Measurements from ENCODE around the gene LIPC. TPM values are rescaled to one million over a fixed set of nuclear protein-coding genes. Genes with fewer than 3 reads are reported as not detected.
A peak's percentile ranks its signal among the peaks of the same experiment; 100 is the strongest.

The LIPC gene
- total and polyA plus RNA-seq, 10 of the 15 experiments (the other 5 are each of a cell fraction or from before 2014, with no cell fraction given) = 0.06 to 0.31 (median 0.16) TPM; not detected in 1

DNA sequence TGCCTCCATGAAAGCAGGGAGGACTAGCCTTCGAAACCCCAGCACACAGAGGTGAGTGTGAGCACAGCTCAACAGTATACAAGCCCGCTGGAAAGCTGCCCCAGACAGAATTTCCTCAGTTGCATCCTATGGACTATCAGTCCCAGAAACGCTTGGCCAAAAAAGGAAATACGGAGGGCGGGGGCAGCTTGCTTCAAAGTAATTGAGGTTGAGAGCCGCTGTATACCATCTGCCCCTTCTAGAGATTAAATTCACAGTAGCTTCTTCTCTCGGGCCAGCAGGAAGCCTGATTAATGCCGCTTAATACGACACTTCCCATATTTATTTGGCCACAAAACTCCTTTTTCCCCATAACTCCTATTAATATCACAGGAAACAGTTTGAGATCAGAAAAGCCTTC lies 88.7 kb downstream of the LIPC start (continued):
- TF ChIP-seq, protein P1, sequence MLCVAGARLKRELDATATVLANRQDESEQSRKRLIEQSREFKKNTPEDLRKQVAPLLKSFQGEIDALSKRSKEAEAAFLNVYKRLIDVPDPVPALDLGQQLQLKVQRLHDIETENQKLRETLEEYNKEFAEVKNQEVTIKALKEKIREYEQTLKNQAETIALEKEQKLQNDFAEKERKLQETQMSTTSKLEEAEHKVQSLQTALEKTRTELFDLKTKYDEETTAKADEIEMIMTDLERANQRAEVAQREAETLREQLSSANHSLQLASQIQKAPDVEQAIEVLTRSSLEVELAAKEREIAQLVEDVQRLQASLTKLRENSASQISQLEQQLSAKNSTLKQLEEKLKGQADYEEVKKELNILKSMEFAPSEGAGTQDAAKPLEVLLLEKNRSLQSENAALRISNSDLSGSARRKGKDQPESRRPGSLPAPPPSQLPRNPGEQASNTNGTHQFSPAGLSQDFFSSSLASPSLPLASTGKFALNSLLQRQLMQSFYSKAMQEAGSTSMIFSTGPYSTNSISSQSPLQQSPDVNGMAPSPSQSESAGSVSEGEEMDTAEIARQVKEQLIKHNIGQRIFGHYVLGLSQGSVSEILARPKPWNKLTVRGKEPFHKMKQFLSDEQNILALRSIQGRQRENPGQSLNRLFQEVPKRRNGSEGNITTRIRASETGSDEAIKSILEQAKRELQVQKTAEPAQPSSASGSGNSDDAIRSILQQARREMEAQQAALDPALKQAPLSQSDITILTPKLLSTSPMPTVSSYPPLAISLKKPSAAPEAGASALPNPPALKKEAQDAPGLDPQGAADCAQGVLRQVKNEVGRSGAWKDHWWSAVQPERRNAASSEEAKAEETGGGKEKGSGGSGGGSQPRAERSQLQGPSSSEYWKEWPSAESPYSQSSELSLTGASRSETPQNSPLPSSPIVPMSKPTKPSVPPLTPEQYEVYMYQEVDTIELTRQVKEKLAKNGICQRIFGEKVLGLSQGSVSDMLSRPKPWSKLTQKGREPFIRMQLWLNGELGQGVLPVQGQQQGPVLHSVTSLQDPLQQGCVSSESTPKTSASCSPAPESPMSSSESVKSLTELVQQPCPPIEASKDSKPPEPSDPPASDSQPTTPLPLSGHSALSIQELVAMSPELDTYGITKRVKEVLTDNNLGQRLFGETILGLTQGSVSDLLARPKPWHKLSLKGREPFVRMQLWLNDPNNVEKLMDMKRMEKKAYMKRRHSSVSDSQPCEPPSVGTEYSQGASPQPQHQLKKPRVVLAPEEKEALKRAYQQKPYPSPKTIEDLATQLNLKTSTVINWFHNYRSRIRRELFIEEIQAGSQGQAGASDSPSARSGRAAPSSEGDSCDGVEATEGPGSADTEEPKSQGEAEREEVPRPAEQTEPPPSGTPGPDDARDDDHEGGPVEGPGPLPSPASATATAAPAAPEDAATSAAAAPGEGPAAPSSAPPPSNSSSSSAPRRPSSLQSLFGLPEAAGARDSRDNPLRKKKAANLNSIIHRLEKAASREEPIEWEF (IDR thresholded peaks at IDR 0.05; ENCODE audit: insufficient replicate concordance, low read depth, low read length) = no peak
- TF ChIP-seq IRF4 (IDR thresholded peaks at IDR 0.05; ENCODE audit: low read depth, low read length) (no peak), HDAC2 (IDR thresholded peaks at IDR 0.05) (no peak)
- TF ChIP-seq, protein P2, sequence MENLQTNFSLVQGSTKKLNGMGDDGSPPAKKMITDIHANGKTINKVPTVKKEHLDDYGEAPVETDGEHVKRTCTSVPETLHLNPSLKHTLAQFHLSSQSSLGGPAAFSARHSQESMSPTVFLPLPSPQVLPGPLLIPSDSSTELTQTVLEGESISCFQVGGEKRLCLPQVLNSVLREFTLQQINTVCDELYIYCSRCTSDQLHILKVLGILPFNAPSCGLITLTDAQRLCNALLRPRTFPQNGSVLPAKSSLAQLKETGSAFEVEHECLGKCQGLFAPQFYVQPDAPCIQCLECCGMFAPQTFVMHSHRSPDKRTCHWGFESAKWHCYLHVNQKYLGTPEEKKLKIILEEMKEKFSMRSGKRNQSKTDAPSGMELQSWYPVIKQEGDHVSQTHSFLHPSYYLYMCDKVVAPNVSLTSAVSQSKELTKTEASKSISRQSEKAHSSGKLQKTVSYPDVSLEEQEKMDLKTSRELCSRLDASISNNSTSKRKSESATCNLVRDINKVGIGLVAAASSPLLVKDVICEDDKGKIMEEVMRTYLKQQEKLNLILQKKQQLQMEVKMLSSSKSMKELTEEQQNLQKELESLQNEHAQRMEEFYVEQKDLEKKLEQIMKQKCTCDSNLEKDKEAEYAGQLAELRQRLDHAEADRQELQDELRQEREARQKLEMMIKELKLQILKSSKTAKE (IDR thresholded peaks at IDR 0.05; ENCODE audit: low read depth, poor library complexity, severe bottlenecking) = no peak

DNA sequence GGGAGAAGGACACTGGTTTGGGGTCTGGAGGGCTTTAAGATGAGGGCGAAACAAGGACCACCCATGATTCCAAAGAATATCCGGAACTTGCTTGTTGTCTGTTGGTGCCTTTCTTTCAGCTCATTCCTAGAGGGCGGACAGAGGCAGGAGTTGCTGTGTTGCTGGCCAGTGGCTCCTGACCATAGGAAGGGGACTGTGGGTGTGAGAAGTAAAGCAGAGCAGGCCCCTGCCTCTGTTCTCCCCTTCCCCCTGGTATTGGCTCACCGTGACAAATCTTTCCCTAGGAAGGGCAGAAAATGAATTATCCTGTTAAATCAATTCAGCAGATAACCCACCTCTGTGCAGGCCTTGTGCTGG lies 89.1 kb downstream of the LIPC start:
- no TSS peak for BruUV-seq (replicated peaks)
- in situ Hi-C loops (cut with MboI) (no loop called here), intact Hi-C loops (cut with micrococcal nuclease; ENCODE audit: unreplicated experiment) (no loop called here)
- Histone ChIP-seq H3K4me2 (ENCODE audit: control insufficient read depth, insufficient read depth) (no peak overlapping the region; the same call in 1 of the 2 replicates), H2AFZ (ENCODE audit: control insufficient read depth, low read depth, low read length) (peak overlapping the region; percentile 59), H3K27me3 (replicated peaks in 1 of 2; ENCODE audit: control insufficient read depth in 2 of 2, insufficient read depth in 2 of 2, low read length in 1 of 2) (no peaks in the 10 kb centered on the region), H3K9me3 (replicated peaks; ENCODE audit: control insufficient read depth, insufficient read depth, low read length) (no peaks in the 10 kb centered on the region; the same call in 2 of the 3 replicates), H4K20me1 (ENCODE audit: control insufficient read depth, insufficient read depth) (no peaks in the 10 kb centered on the region), H3K36me3 (ENCODE audit: control insufficient read depth in 2 of 2, insufficient read depth in 2 of 2, low read length in 1 of 2) (no peaks in the 10 kb centered on the region), H3K27ac (ENCODE audit: control insufficient read depth, insufficient read depth) (peak overlapping the region; percentile 45), H3K9ac (ENCODE audit: control insufficient read depth, insufficient read depth, low read length) (no peak overlapping the region), H3K79me2 (ENCODE audit: control insufficient read depth, insufficient read depth, low read length) (no peaks in the 10 kb centered on the region), H3K4me3 (no peak overlapping the region), H3K4me1 (ENCODE audit: control insufficient read depth, insufficient read depth, low read length) (peaks cover 55% of the 10 kb centered on the region)
- ChIA-PET SMC1A (ENCODE audit: uncharacterized antibody, unreplicated experiment) (interaction anchor here (1.0 to 1.6 kb wide), 4 partner anchors 8 to 229 kb away, joined by 3 to 4 read pairs (median 4); partner anchors contain the start of gene ADAM10), RAD21 (ENCODE audit: unreplicated experiment) (no interaction called here), CTCF (interaction anchor here (0.6 to 0.8 kb wide), 3 partner anchors 20 to 139 kb away, joined by 3 to 5 read pairs (median 3); no protein-coding TSS in a partner anchor), POLR2A (no interaction called here)
- DNase-seq (ENCODE audit: low read depth, low spot score) = no peak
- FAIRE-seq = no peak
- no peak for ATAC-seq
- no peak for TF ChIP-seq MXI1 (IDR thresholded peaks at IDR 0.05; ENCODE audit: low read depth, low read length)
- TF ChIP-seq POLR2AphosphoS5 (IDR thresholded peaks at IDR 0.05; ENCODE audit: low read length) = no peak
- TF ChIP-seq BRCA1 (IDR thresholded peaks at IDR 0.05; ENCODE audit: low read depth, low read length) = no peak
- TF ChIP-seq, protein P3, sequence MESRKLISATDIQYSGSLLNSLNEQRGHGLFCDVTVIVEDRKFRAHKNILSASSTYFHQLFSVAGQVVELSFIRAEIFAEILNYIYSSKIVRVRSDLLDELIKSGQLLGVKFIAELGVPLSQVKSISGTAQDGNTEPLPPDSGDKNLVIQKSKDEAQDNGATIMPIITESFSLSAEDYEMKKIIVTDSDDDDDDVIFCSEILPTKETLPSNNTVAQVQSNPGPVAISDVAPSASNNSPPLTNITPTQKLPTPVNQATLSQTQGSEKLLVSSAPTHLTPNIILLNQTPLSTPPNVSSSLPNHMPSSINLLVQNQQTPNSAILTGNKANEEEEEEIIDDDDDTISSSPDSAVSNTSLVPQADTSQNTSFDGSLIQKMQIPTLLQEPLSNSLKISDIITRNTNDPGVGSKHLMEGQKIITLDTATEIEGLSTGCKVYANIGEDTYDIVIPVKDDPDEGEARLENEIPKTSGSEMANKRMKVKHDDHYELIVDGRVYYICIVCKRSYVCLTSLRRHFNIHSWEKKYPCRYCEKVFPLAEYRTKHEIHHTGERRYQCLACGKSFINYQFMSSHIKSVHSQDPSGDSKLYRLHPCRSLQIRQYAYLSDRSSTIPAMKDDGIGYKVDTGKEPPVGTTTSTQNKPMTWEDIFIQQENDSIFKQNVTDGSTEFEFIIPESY (IDR thresholded peaks at IDR 0.05) = no peak
- TF ChIP-seq, protein P4, sequence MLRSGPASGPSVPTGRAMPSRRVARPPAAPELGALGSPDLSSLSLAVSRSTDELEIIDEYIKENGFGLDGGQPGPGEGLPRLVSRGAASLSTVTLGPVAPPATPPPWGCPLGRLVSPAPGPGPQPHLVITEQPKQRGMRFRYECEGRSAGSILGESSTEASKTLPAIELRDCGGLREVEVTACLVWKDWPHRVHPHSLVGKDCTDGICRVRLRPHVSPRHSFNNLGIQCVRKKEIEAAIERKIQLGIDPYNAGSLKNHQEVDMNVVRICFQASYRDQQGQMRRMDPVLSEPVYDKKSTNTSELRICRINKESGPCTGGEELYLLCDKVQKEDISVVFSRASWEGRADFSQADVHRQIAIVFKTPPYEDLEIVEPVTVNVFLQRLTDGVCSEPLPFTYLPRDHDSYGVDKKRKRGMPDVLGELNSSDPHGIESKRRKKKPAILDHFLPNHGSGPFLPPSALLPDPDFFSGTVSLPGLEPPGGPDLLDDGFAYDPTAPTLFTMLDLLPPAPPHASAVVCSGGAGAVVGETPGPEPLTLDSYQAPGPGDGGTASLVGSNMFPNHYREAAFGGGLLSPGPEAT (IDR thresholded peaks at IDR 0.05; ENCODE audit: low read depth) = no peak
- 98% methylated on average over 4 of the region's 4 CpGs for WGBS (ENCODE audit: insufficient coverage, insufficient replicate concordance, low lambda C conversion rate, missing lambda C conversion rate)

Data from GM12878 (cell line).